Measurements from ENCODE around the gene GEMIN7.

GRCh38 chr19:45135176-45135885 lies 56.3 kb downstream of the GEMIN7 start:
- TF ChIP-seq CTCF (IDR thresholded peaks at IDR 0.05) (no peak), POLR2A (IDR thresholded peaks at IDR 0.05) (no peak)

All from suprapubic skin (tissue), 3 donors.